AG04449 (cell line): ENCODE measurements around the gene NAPG.

Source experiments
- CTCF ChIA-PET: fragments of 350-600 bp; formaldehyde crosslinking; extraction: SDS; loops from one replicate; lab custom pipeline; 2021; ENCODE audit warnings: antibody characterized with exemption; lab: Yijun Ruan, JAX
- POLR2A ChIA-PET: fragments of 400-600, 350-600 bp; formaldehyde crosslinking; extraction: SDS; loops from one replicate; lab custom pipeline; 2020; ENCODE audit warnings: antibody characterized with exemption, inconsistent platforms; lab: Yijun Ruan, JAX
- DNase-seq: peaks from one replicate; pipeline ENCODE4 v3.0.0-alpha.2; 2010; ENCODE audit warnings: low read depth, low spot score
- H3K4me3 ChIP-seq: 2 replicates; pipeline ENCODE4 v1.5.1; 2011; ENCODE audit warnings: low read depth, mild to moderate bottlenecking, control low read depth, low read length
- CTCF ChIP-seq: IDR thresholded peaks from one replicate; pipeline ENCODE4 v1.5.1; 2011; ENCODE audit warnings: mild to moderate bottlenecking, moderate library complexity, low read length, control low read depth, inconsistent platforms; ENCODE audit not compliant: insufficient read depth; ENCODE audit errors: missing control alignments

The NAPG gene

GRCh38 chr18:10482363-10482984 is 43.4 kb upstream of the NAPG start:
- H3K4me3 ChIP-seq = no peak overlapping the region
- no peak for TF ChIP-seq CTCF
- ChIA-PET POLR2A (no interaction called here), CTCF (interaction anchor here (0.9 to 1.2 kb wide), 3 partner anchors 10 to 37 kb away, joined by 3 to 5 read pairs (median 3); no protein-coding TSS in a partner anchor)
- DNase-seq = no peak

DNA sequence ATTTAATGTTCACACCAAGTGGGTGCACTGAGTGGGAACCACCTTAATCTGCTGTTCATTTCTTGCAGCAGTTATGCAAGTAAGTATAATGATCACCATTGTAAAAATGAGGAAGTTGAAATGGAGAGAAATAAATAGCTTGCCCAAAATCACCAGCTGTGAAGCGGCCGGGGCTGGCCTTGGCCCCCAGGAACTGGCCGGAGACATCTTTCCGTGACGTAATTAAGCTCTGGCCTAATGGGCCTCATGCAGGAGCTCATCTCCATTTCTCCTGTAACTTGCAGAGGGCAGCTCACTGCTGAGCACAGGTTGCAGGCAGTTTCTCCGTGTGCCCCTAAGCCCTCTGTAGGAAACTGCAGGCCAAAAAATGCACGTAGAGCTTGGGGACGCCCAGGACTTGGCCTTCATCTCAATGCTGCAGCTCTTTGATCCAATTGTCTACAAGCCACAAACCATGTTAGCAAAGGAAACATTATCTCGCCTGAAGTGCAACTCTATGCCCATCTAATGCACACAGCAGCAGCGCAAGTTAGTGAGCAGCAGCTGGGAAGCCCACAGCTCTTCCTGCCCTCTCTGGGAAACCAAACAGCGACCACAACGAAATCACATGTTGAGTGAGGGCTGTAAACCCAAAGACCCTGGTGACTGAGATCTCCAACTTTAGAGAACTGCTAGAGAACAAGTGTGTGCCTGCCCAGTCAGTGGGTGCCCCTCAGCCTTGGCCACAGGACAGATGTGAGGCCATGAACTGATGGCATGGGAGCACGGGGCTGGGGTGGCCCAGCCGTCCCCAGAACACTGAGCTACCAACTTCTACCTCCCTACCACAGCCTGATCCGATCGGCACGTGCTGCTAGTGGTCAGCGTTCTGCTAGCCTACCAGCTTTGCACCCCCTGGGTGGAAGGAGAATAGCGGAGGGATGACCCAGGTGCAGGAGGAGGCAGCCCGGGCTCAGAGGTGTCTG is 42.6 kb upstream of the NAPG start:
- no peak for DNase-seq
- TF ChIP-seq CTCF = no peak
- H3K4me3 ChIP-seq = no peak overlapping the region
- POLR2A ChIA-PET = no interaction called here
- CTCF ChIA-PET = interaction anchor here (0.9 to 1.0 kb wide), 2 partner anchors 10 to 21 kb away, joined by 3 to 5 read pairs; no protein-coding TSS in a partner anchor

DNA sequence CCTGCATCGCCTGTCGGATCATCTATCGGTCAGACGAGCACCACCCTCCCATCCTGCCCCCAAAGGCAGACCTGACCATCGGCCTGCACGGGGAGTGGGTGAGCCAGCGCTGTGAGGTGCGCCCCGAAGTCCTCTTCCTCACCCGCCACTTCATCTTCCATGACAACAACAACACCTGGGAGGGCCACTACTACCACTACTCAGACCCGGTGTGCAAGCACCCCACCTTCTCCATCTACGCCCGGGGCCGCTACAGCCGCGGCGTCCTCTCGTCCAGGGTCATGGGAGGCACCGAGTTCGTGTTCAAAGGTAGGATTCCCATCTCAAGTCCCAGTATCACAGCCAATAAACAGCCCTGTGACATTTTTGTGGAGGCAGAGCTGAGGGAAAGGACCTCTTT is 40.4 kb upstream of the NAPG start:
- TF ChIP-seq CTCF = no peak
- no peak overlapping the region for H3K4me3 ChIP-seq
- no peak for DNase-seq
- ChIA-PET CTCF (no interaction called here), POLR2A (no interaction called here)

DNA sequence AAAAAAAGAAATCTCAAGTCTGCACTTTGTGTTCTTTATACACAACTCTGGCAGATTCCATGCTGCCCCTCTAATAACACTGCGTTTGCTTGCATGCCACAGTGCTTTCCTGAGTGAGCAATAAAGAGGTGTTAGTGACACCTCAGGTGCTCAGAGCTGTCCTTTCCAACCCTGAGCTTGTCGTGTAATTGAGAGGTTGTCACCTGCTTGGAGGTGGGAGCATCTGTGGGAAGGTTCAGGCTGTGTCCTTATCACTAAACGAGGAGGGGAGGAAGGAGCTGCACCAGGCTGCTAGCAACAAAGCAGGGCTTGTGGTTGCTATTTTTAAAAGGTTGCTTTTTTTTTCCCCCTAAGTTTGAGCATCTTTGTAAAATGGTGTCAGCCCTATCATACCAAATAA is 39.5 kb upstream of the NAPG start:
- no peak for DNase-seq
- ChIA-PET CTCF (no interaction called here), POLR2A (no interaction called here)
- no peak overlapping the region for H3K4me3 ChIP-seq
- no peak for TF ChIP-seq CTCF

- TF ChIP-seq CTCF = no peak
- no peak for DNase-seq
- ChIA-PET CTCF (no interaction called here), POLR2A (no interaction called here)
- no peak overlapping the region for H3K4me3 ChIP-seq
These were observed 38.7 kb upstream of the NAPG start for GRCh38 chr18:10487154-10487553.

GRCh38 chr18:10488017-10488416 is 37.8 kb upstream of the NAPG start:
- POLR2A ChIA-PET = no interaction called here
- H3K4me3 ChIP-seq = no peak overlapping the region
- CTCF ChIA-PET = no interaction called here
- no peak for TF ChIP-seq CTCF
- DNase-seq = no peak
